ENCODE data around the gene UVRAG.

DNA sequence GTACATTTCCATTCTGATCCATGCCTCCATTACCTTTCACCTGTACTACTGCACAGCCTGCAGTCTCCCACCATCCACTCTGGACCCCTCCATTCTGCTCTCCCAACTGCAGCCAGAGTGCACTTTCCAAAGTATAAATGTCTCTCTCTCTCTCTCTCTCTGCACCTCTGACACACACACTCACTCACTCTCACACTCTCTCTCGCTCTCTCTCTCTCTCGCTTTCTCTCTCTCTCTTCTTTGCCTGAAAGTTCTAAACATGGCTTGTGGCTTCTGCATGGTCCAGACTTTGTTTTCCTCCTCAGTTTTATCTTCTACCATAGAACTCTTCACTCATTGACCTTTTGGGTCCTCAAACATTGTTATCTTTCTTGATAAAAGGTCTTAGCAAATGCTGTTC is 314.7 kb downstream of the UVRAG start:
- TF ChIP-seq, protein P1, sequence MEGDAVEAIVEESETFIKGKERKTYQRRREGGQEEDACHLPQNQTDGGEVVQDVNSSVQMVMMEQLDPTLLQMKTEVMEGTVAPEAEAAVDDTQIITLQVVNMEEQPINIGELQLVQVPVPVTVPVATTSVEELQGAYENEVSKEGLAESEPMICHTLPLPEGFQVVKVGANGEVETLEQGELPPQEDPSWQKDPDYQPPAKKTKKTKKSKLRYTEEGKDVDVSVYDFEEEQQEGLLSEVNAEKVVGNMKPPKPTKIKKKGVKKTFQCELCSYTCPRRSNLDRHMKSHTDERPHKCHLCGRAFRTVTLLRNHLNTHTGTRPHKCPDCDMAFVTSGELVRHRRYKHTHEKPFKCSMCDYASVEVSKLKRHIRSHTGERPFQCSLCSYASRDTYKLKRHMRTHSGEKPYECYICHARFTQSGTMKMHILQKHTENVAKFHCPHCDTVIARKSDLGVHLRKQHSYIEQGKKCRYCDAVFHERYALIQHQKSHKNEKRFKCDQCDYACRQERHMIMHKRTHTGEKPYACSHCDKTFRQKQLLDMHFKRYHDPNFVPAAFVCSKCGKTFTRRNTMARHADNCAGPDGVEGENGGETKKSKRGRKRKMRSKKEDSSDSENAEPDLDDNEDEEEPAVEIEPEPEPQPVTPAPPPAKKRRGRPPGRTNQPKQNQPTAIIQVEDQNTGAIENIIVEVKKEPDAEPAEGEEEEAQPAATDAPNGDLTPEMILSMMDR (IDR thresholded peaks at IDR 0.05), result no peak
- no peak for TF ChIP-seq EZH2phosphoT487 (IDR thresholded peaks at IDR 0.05)

Measured in neural progenitor cell (in vitro differentiated cells).